Neural cell (in vitro differentiated cells): ENCODE measurements around the gene MS4A7. TPM values are rescaled to one million over a fixed set of nuclear protein-coding genes. Genes with fewer than 3 reads are reported as not detected.

Source experiments
- H2AFZ ChIP-seq: fragments of 200-600, 300-800 bp; sonication (generic), shearing (Covaris generic); 2 replicates; pipeline ENCODE4 v1.6.0; 2014; ENCODE audit warnings: low read depth, mild to moderate bottlenecking, antibody characterized with exemption, low read length, moderate library complexity
- H3F3A ChIP-seq: fragments of 200-600 bp; shearing (Covaris generic); 2 replicates; pipeline ENCODE4 v1.6.1; 2016; ENCODE audit warnings: mild to moderate bottlenecking, moderate library complexity, mixed read lengths, antibody characterized with exemption, low read length; ENCODE audit not compliant: insufficient read depth, poor library complexity, severe bottlenecking
- H3K27ac ChIP-seq: fragments of 200-600, 300-800 bp; sonication (generic), shearing (Covaris generic); 2 replicates; pipeline ENCODE4 v1.5.1; 2014; ENCODE audit warnings: mild to moderate bottlenecking, low read length, moderate library complexity
- H3K27me3 ChIP-seq: fragments of 300-800, 200-600 bp; sonication (generic), shearing (Covaris generic); 2 replicates; pipeline ENCODE4 v1.6.0; 2014; ENCODE audit warnings: mild to moderate bottlenecking, low read depth, low read length, moderate library complexity; ENCODE audit not compliant: insufficient read depth
- H3K36me3 ChIP-seq: fragments of 300-800, 200-600 bp; sonication (generic), shearing (Covaris generic); 2 replicates; pipeline ENCODE4 v1.5.1; 2014; ENCODE audit warnings: mild to moderate bottlenecking, antibody characterized with exemption, low read length, moderate library complexity; ENCODE audit not compliant: insufficient read depth
- H3K4me2 ChIP-seq: fragments of 300-800, 200-600 bp; sonication (generic), shearing (Covaris generic); 2 replicates; pipeline ENCODE4 v1.6.0; 2014; ENCODE audit warnings: mild to moderate bottlenecking, low read length
- H3K4me3 ChIP-seq: fragments of 300-800, 200-600 bp; sonication (generic), shearing (Covaris generic); 2 replicates; pipeline ENCODE4 v1.5.1; 2014; ENCODE audit warnings: mild to moderate bottlenecking, low read length, moderate library complexity
- H3K79me2 ChIP-seq: fragments of 200-600 bp; shearing (Covaris generic); replicated peaks from 2 replicates; pipeline ENCODE4 v1.6.0; 2014; ENCODE audit warnings: mild to moderate bottlenecking, low read length, moderate library complexity; ENCODE audit not compliant: insufficient read depth
- H3K9ac ChIP-seq: fragments of 300-800, 200-600 bp; sonication (generic), shearing (Covaris generic); 2 replicates; pipeline ENCODE4 v1.6.1; 2016; ENCODE audit warnings: mild to moderate bottlenecking, low read length, mixed read lengths
- H3K9me2 ChIP-seq: fragments of 200-600 bp; shearing (Covaris generic); 2 replicates; pipeline ENCODE4 v1.6.1; 2016; ENCODE audit warnings: mild to moderate bottlenecking, low read length, mixed read lengths; ENCODE audit not compliant: insufficient read depth
- H3K9me3 ChIP-seq: fragments of 200-600, 300-800 bp; sonication (generic), shearing (Covaris generic); 2 replicates; pipeline ENCODE4 v1.6.1; 2016; ENCODE audit warnings: mild to moderate bottlenecking, mixed run types, low read length, moderate library complexity, mixed read lengths
- H4K20me1 ChIP-seq: fragments of 200-600 bp; shearing (Covaris generic); 2 replicates; pipeline ENCODE4 v1.6.1; 2016; ENCODE audit warnings: mild to moderate bottlenecking, mixed run types; ENCODE audit not compliant: insufficient read depth
- EP300 ChIP-seq: fragments of 450-650 bp; conservative IDR thresholded peaks from 2 replicates; pipeline ENCODE4 v1.6.1; 2014; ENCODE audit warnings: antibody characterized with exemption, mild to moderate bottlenecking, moderate library complexity; ENCODE audit not compliant: poor library complexity, severe bottlenecking
- EZH2 ChIP-seq: fragments of 200-600, 300-800 bp; shearing (Covaris generic), sonication (generic); IDR thresholded peaks from 2 replicates; pipeline ENCODE4 v1.6.1; 2014; ENCODE audit warnings: antibody characterized with exemption, low read length, borderline replicate concordance, mild to moderate bottlenecking; ENCODE audit not compliant: insufficient read depth, poor library complexity, severe bottlenecking
- MXI1 ChIP-seq: fragments of 450-650 bp; conservative IDR thresholded peaks from 2 replicates; pipeline ENCODE4 v1.6.1; 2014; ENCODE audit warnings: antibody characterized with exemption, mild to moderate bottlenecking; ENCODE audit not compliant: poor library complexity, severe bottlenecking
- POLR2AphosphoS5 ChIP-seq: IDR thresholded peaks from 2 replicates; pipeline ENCODE4 v1.6.1; 2012
- RAD21 ChIP-seq: fragments of 450-650 bp; conservative IDR thresholded peaks from 2 replicates; pipeline ENCODE4 v1.6.1; 2014; ENCODE audit warnings: antibody characterized with exemption, mild to moderate bottlenecking, moderate library complexity
- SMC3 ChIP-seq: fragments of 450-650 bp; conservative IDR thresholded peaks from 2 replicates; pipeline ENCODE4 v1.6.1; 2014; ENCODE audit warnings: antibody characterized with exemption, mild to moderate bottlenecking, moderate library complexity; ENCODE audit not compliant: poor library complexity
- TAF1 ChIP-seq: IDR thresholded peaks from 2 replicates; pipeline ENCODE4 v1.6.1; 2012; ENCODE audit warnings: low read depth
- polyA plus RNA-seq: library from polyadenylated mRNA; depleted of rRNA; stranded (reverse); fragments of >200 nt; gene quantifications from 2 replicates; pipeline ENCODE4 v1.2.3, GENCODE V29; 2014
- TF ChIP-seq, protein P1 (sequence below): fragments of 450-650 bp; IDR thresholded peaks from 2 replicates; pipeline ENCODE4 v1.5.1; 2014; ENCODE audit warnings: antibody characterized with exemption, mild to moderate bottlenecking, moderate library complexity; ENCODE audit not compliant: poor library complexity, severe bottlenecking
- TF ChIP-seq, protein P2 (sequence below): IDR thresholded peaks from 2 replicates; pipeline ENCODE4 v1.6.1; 2012; ENCODE audit warnings: borderline replicate concordance

The MS4A7 gene
- polyA plus RNA-seq, 1 donor from 2014 or later, result not detected

DNA sequence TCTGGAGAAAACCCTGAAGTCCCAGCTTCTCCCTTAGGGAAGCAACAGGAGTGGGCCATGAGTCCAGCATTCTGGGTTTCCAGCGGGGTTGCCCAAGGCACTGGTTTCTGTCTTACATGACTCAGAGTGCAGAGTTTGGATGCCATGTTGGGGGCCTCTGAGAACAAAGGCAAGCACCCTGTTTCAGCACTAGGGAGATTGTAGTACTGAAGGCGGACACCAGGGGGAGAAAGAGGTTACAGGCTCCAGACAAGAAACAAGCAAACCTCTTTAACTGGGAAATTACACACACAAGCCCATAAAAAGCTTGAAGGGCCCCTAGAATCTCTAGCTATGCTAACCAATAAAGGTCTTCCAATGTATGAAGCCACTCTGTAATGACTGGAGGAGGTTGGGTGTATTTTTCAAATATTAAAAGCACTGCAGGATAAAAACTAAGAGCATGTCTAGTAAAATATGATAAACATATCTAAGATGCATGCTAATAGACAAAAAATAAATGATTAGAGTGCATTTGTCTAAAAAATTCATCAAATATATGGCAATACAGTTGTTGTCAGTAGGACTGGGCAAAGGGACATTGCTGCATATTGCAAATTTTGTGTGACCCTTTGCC lies 44.2 kb upstream of the MS4A7 start:
- Histone ChIP-seq H3K27ac (no peak overlapping the region), H3K36me3 (no peaks in the 10 kb centered on the region), H3K9me3 (no peaks in the 10 kb centered on the region), H2AFZ (no peak overlapping the region), H3K4me3 (no peak overlapping the region), H3F3A (no peaks in the 10 kb centered on the region), H3K27me3 (no peaks in the 10 kb centered on the region), H3K79me2 (no peaks in the 10 kb centered on the region), H4K20me1 (no peaks in the 10 kb centered on the region), H3K9me2 (no peaks in the 10 kb centered on the region), H3K9ac (no peak overlapping the region), H3K4me2 (no peak overlapping the region)
- TF ChIP-seq RAD21 (no peak), SMC3 (peak; percentile 39), EP300 (no peak), TAF1 (no peak), POLR2AphosphoS5 (no peak)
- TF ChIP-seq, protein P1, sequence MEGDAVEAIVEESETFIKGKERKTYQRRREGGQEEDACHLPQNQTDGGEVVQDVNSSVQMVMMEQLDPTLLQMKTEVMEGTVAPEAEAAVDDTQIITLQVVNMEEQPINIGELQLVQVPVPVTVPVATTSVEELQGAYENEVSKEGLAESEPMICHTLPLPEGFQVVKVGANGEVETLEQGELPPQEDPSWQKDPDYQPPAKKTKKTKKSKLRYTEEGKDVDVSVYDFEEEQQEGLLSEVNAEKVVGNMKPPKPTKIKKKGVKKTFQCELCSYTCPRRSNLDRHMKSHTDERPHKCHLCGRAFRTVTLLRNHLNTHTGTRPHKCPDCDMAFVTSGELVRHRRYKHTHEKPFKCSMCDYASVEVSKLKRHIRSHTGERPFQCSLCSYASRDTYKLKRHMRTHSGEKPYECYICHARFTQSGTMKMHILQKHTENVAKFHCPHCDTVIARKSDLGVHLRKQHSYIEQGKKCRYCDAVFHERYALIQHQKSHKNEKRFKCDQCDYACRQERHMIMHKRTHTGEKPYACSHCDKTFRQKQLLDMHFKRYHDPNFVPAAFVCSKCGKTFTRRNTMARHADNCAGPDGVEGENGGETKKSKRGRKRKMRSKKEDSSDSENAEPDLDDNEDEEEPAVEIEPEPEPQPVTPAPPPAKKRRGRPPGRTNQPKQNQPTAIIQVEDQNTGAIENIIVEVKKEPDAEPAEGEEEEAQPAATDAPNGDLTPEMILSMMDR, result peak; percentile 61

DNA sequence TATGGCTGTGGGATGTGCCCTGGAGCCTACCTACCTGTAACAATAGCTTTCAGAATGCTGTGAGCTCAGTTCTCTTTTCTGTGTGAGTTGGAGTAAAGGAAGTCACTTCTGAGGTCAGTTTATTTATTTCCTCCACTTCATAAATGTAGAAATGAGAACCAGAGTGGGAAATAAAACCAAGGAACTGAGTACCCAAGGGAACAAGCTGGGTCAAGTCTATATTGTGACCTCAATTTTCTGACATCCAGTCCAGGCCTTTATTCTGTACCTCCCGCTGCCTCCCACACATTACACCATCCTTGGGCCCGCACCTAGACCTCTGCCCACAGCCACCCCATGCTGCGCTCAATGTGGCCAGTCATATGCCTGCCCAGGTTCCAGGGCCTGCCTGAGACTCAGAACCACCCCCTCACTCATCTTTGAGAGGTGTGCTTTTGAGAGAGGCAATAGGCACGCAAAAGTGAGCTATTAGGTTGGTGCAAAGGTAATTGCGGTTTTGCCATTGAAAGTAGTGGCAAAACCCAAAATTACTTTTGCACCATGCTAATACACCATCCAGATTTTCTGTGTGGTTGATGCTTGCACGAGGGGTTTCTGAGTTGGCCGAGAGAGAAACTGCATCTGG lies 41.5 kb upstream of the MS4A7 start:
- no peaks in the 10 kb centered on the region for H3K36me3 ChIP-seq

DNA sequence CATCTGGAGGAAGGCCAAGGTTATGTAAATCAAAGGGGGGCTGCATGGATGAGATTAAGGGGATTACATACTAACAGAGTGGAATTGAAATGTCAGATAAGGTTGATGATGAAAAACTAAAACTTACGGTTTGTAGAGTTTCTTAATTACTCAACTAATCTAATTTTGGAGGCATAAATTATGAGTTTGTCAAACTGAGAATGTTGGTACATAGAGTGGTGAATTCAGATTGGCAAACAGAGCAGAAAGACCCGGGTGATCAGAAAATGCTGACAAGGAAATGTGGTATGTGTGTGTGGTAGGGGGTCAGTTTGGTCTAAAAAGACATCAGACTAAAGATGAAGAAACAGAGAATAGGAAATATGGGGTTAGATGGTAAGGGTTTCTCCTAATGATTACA lies 40.3 kb upstream of the MS4A7 start:
- Histone ChIP-seq H3K4me2 (no peak overlapping the region), H3K9ac (no peak overlapping the region), H3F3A (no peaks in the 10 kb centered on the region)
- TF ChIP-seq MXI1 (no peak), POLR2AphosphoS5 (no peak), EZH2 (no peak), EP300 (no peak), SMC3 (no peak)
- TF ChIP-seq, protein P2, sequence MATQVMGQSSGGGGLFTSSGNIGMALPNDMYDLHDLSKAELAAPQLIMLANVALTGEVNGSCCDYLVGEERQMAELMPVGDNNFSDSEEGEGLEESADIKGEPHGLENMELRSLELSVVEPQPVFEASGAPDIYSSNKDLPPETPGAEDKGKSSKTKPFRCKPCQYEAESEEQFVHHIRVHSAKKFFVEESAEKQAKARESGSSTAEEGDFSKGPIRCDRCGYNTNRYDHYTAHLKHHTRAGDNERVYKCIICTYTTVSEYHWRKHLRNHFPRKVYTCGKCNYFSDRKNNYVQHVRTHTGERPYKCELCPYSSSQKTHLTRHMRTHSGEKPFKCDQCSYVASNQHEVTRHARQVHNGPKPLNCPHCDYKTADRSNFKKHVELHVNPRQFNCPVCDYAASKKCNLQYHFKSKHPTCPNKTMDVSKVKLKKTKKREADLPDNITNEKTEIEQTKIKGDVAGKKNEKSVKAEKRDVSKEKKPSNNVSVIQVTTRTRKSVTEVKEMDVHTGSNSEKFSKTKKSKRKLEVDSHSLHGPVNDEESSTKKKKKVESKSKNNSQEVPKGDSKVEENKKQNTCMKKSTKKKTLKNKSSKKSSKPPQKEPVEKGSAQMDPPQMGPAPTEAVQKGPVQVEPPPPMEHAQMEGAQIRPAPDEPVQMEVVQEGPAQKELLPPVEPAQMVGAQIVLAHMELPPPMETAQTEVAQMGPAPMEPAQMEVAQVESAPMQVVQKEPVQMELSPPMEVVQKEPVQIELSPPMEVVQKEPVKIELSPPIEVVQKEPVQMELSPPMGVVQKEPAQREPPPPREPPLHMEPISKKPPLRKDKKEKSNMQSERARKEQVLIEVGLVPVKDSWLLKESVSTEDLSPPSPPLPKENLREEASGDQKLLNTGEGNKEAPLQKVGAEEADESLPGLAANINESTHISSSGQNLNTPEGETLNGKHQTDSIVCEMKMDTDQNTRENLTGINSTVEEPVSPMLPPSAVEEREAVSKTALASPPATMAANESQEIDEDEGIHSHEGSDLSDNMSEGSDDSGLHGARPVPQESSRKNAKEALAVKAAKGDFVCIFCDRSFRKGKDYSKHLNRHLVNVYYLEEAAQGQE, result no peak

More for the DNA sequence above, 41.5 kb upstream of the MS4A7 start:
- Histone ChIP-seq H2AFZ (no peak overlapping the region), H3K9me2 (no peaks in the 10 kb centered on the region), H3K4me3 (no peak overlapping the region), H3K79me2 (no peaks in the 10 kb centered on the region), H4K20me1 (no peaks in the 10 kb centered on the region), H3K9ac (no peak overlapping the region), H3K4me2 (no peak overlapping the region), H3K27ac (no peak overlapping the region), H3K9me3 (no peaks in the 10 kb centered on the region), H3F3A (no peaks in the 10 kb centered on the region), H3K27me3 (no peaks in the 10 kb centered on the region)
- TF ChIP-seq EP300, result no peak
- TF ChIP-seq, protein P1, result no peak
- TF ChIP-seq SMC3, result no peak
- TF ChIP-seq MXI1, result no peak
- TF ChIP-seq TAF1, result no peak
- TF ChIP-seq POLR2AphosphoS5, result no peak
- TF ChIP-seq EZH2, result no peak

More for the DNA sequence above, 40.3 kb upstream of the MS4A7 start:
- Histone ChIP-seq H3K79me2 (no peaks in the 10 kb centered on the region), H3K36me3 (no peaks in the 10 kb centered on the region), H3K9me2 (no peaks in the 10 kb centered on the region), H3K27me3 (no peaks in the 10 kb centered on the region), H3K9me3 (no peaks in the 10 kb centered on the region), H3K4me3 (no peak overlapping the region), H3K27ac (no peak overlapping the region), H4K20me1 (no peaks in the 10 kb centered on the region), H2AFZ (no peak overlapping the region)
